Measurements from ENCODE around the gene SBNO1. TPM values are rescaled to one million over a fixed set of nuclear protein-coding genes. Genes with fewer than 3 reads are reported as not detected.
"Not testable (repeated sequence)": the region's sequence is repeated elsewhere in the genome, so short reads cannot be mapped to it uniquely, and the experiment has no call there.

Gene SBNO1
- total and polyA plus RNA-seq, 8 donors = 26.5 to 32.1 (median 28.8) TPM

- H3K9me3 ChIP-seq = no peaks in the 10 kb centered on the region
- peaks cover 5 to 29% of the 10 kb centered on the region in 2 donors for H3K4me1 ChIP-seq
- intact Hi-C loops (cut with DNase I) = no loop called here
- no peak for TF ChIP-seq CTCF (IDR thresholded peaks at IDR 0.05)
- no peaks in the 10 kb centered on the region for H3K36me3 ChIP-seq
- ATAC-seq (no peak), DNase-seq (no peak)
- no peaks in the 10 kb centered on the region for H3K27me3 ChIP-seq
- peak overlapping the region in 1 of 2 donors; percentile 80 for H3K4me3 ChIP-seq
- H3K27ac ChIP-seq = no peak overlapping the region
Measured at GRCh38 chr12:123382684-123383083, 18.0 kb upstream of the SBNO1 start.

GRCh38 chr12:123379391-123379790 lies 14.7 kb upstream of the SBNO1 start:
- intact Hi-C loops (cut with DNase I) = no loop called here
- no peaks in the 10 kb centered on the region for H3K27me3 ChIP-seq
- no peak for DNase-seq
- no peak for TF ChIP-seq CTCF (IDR thresholded peaks at IDR 0.05)
- H3K36me3 ChIP-seq = no peaks in the 10 kb centered on the region
- no peak overlapping the region for H3K4me3 ChIP-seq
- H3K27ac ChIP-seq = no peak overlapping the region
- peaks cover 0 to 8% of the 10 kb centered on the region in 2 donors for H3K4me1 ChIP-seq
- no peak for ATAC-seq
- H3K9me3 ChIP-seq = no peaks in the 10 kb centered on the region

DNA sequence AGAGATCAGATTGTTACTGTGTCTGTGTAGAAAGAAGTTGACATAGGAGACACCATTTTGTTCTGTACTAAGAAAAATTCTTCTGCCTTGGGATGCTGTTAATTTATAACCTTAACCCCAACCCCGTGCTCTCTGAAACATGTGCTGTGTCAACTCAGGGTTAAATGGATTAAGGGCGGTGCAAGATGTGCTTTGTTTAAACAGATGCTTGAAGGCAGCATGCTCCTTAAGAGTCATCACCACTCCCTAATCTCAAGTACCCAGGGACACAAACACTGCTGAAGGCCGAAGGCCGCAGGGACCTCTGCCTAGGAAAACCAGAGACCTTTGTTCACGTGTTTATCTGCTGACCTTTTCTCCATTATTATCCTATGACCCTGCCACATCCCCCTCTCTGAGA lies 7.8 kb upstream of the SBNO1 start:
- DNase-seq; H3K36me3 ChIP-seq; ATAC-seq; H3K4me3 ChIP-seq; H3K27ac ChIP-seq; H3K27me3 ChIP-seq; H3K9me3 ChIP-seq; H3K4me1 ChIP-seq; intact Hi-C loops (cut with DNase I): not testable (repeated sequence)

DNA sequence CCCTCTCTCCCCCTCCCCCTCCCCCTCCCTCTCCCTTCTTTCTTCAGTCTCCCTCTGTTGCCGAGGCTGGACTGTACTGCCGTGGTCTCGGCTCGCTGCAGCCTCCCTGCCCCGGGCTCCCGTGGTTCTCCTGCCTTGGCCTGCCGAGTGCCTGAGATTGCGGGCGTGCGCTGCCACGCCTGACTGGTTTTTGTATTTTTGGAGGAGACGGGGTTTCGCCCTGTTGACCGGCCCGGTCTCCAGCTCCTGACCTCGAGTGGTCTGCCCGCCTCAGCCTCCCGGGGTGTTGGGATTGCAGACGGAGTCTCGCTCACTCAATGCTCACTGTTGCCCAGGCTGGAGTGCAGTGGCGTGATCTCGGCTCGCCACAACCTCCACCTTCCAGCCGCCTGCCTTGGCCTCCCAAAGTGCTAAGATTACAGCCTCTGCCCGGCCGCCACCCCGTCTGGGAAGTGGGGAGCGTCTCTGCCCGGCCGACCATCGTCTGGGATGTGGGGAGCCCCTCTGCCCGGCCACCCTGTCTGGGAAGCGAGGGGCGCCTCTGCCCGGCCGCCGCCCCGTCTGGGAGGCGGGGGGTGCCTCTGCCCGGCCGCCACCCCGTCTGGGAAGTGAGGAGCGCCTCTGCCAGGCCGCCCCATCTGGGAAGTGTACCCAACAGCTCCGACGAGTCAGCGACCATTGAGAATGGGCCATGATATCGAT lies 7.2 kb upstream of the SBNO1 start:
- H3K4me1 ChIP-seq; ATAC-seq; H3K36me3 ChIP-seq; DNase-seq; H3K27ac ChIP-seq; intact Hi-C loops (cut with DNase I); H3K4me3 ChIP-seq; H3K27me3 ChIP-seq; H3K9me3 ChIP-seq: not testable (repeated sequence)

- intact Hi-C loops (cut with DNase I) = no loop called here
- DNase-seq (no peak), ATAC-seq (no peak)
- Histone ChIP-seq H3K36me3 (no peaks in the 10 kb centered on the region), H3K4me1 (peaks cover 5 to 8% of the 10 kb centered on the region in 2 donors), H3K27ac (no peak overlapping the region), H3K4me3 (no peak overlapping the region), H3K27me3 (no peaks in the 10 kb centered on the region), H3K9me3 (no peaks in the 10 kb centered on the region)
- no peak for TF ChIP-seq CTCF (IDR thresholded peaks at IDR 0.05)
Measured at GRCh38 chr12:123369229-123369628, 4.6 kb upstream of the SBNO1 start.

DNA sequence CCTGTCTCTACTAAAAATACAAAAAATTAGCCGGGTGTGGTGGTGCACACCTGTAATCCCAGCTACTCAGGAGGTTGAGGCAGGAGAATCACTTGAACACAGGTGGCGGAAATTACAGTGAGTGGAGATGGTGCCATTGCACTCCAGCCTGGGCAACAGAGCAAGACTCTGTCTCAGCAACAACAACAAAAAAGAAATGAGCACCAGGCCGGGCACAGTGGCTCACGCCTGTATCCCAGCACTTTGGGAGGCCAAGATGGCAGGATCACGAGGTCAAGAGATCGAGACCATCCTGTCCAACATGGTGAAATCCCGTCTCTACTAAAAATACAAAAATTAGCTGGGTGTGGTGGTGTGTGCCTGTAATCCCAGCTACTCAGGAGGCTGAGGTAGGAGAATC lies 3.8 kb upstream of the SBNO1 start:
- H3K4me3 ChIP-seq; H3K27ac ChIP-seq; intact Hi-C loops (cut with DNase I); DNase-seq; H3K27me3 ChIP-seq; H3K36me3 ChIP-seq; H3K9me3 ChIP-seq; ATAC-seq: not testable (repeated sequence)
- peaks cover 5 to 10% of the 10 kb centered on the region in 2 donors for H3K4me1 ChIP-seq

DNA sequence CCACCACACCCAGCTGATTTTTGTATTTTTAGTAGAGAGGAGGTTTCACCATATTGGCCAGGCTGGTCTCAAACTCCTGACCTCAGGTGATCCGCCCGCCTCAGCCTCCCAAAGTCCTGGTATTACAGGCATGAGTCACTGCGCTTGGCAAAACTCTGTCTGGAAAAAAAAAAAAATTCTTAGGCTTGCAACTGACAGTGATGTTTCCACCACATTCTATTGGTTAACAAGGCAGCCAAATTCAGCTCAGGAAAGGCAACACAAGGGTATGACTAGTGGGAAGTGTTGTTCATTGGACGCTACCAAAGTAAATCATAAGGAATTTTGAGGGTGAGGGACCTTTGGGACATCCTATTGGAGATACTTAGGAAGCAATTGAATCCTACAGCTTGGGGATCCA lies 2.9 kb upstream of the SBNO1 start:
- no peak for TF ChIP-seq CTCF (IDR thresholded peaks at IDR 0.05)
- no peak for DNase-seq
- intact Hi-C loops (cut with DNase I) = no loop called here
- no peak for ATAC-seq
- peaks cover 12 to 19% of the 10 kb centered on the region in 2 donors for H3K4me1 ChIP-seq
- no peaks in the 10 kb centered on the region for H3K27me3 ChIP-seq
- no peaks in the 10 kb centered on the region for H3K9me3 ChIP-seq
- no peaks in the 10 kb centered on the region for H3K36me3 ChIP-seq
- H3K27ac ChIP-seq = no peak overlapping the region
- H3K4me3 ChIP-seq = no peak overlapping the region

Data from left lung (tissue), 10 donors.